ENCODE results near the gene CTBP2. TPM values are rescaled to one million over a fixed set of nuclear protein-coding genes. Genes with fewer than 3 reads are reported as not detected.

Gene CTBP2
- total RNA-seq, 1 experiment from 2014 or later, result 191 TPM

- Mint-ChIP-seq H3K27ac (peak overlapping the region; percentile 11; the same call in 1 of the 2 replicates), H3K9me3 (no peaks in the 10 kb centered on the region), H3K36me3 (peaks cover 45% of the 10 kb centered on the region), H3K27me3 (ENCODE audit: low read depth) (no peaks in the 10 kb centered on the region), H3K4me1 (no peaks in the 10 kb centered on the region), H3K4me3 (no peak overlapping the region)
- DNase-seq (ENCODE audit: low spot score), result peak; percentile 4
- ATAC-seq, result no peak
- no peak for TF ChIP-seq ERG (CRISPR knock-in tag; IDR thresholded peaks at IDR 0.05)
- no peak for TF ChIP-seq MAX (CRISPR knock-in tag; IDR thresholded peaks at IDR 0.05)
- no peak for TF ChIP-seq OVOL2 (CRISPR knock-in tag; IDR thresholded peaks at IDR 0.05; ENCODE audit: borderline replicate concordance)
- no peak for TF ChIP-seq NFATC4 (CRISPR knock-in tag; IDR thresholded peaks at IDR 0.05)
- TF ChIP-seq ZNF317 (CRISPR knock-in tag; IDR thresholded peaks at IDR 0.05; ENCODE audit: borderline replicate concordance, low read depth), result no peak
- no peak for TF ChIP-seq NFE2L1 (CRISPR knock-in tag; IDR thresholded peaks at IDR 0.05)
- no peak for TF ChIP-seq CBFB (CRISPR knock-in tag; IDR thresholded peaks at IDR 0.05; ENCODE audit: low read depth)
- no peak for TF ChIP-seq ZSCAN18 (CRISPR knock-in tag; IDR thresholded peaks at IDR 0.05)
- no peak for TF ChIP-seq ZBTB21 (CRISPR knock-in tag; IDR thresholded peaks at IDR 0.05; ENCODE audit: borderline replicate concordance)
- no peak for TF ChIP-seq NR1H2 (CRISPR knock-in tag; IDR thresholded peaks at IDR 0.05)
- ChIA-PET POLR2A (no interaction called here), CTCF (interaction anchor here (0.7 to 2.5 kb wide), 4 partner anchors 48 to 61 kb away, joined by 3 to 11 read pairs (median 6); no protein-coding TSS in a partner anchor)
These were observed 160.7 kb downstream of the CTBP2 start for GRCh38 chr10:124999433-125000365.

- Mint-ChIP-seq H3K36me3 (peaks cover 55% of the 10 kb centered on the region), H3K9me3 (no peaks in the 10 kb centered on the region), H3K27ac (no peak overlapping the region; the same call in 1 of the 2 replicates), H3K4me1 (no peaks in the 10 kb centered on the region), H3K27me3 (ENCODE audit: low read depth) (no peaks in the 10 kb centered on the region), H3K4me3 (no peak overlapping the region)
- DNase-seq (ENCODE audit: low spot score) (peak; percentile 6), ATAC-seq (no peak)
- no peak for TF ChIP-seq PRRX2 (CRISPR knock-in tag; IDR thresholded peaks at IDR 0.05)
- no peak for TF ChIP-seq CBFB (CRISPR knock-in tag; IDR thresholded peaks at IDR 0.05; ENCODE audit: low read depth)
- no peak for TF ChIP-seq MYBL2 (CRISPR knock-in tag; IDR thresholded peaks at IDR 0.05)
- TF ChIP-seq NR3C1 (CRISPR knock-in tag; conservative IDR thresholded peaks at IDR 0.05; ENCODE audit: low read depth), result no peak
- no peak for TF ChIP-seq MAX (CRISPR knock-in tag; IDR thresholded peaks at IDR 0.05)
- TF ChIP-seq CREM (CRISPR knock-in tag; IDR thresholded peaks at IDR 0.05), result no peak
- no peak for TF ChIP-seq JAZF1 (CRISPR knock-in tag; IDR thresholded peaks at IDR 0.05)
- no peak for TF ChIP-seq HMGXB4 (CRISPR knock-in tag; IDR thresholded peaks at IDR 0.05)
- TF ChIP-seq JUN (CRISPR knock-in tag; IDR thresholded peaks at IDR 0.05), result no peak
- no peak for TF ChIP-seq ETV6 (CRISPR knock-in tag; IDR thresholded peaks at IDR 0.05)
- TF ChIP-seq ERG (CRISPR knock-in tag; IDR thresholded peaks at IDR 0.05), result no peak
- ChIA-PET CTCF (interaction anchor here (0.8 to 2.5 kb wide), 2 partner anchors 50 to 62 kb away, joined by 4 to 11 read pairs; no protein-coding TSS in a partner anchor), POLR2A (no interaction called here)
These were observed 161.6 kb downstream of the CTBP2 start for GRCh38 chr10:124998624-124999291.

Measured in WTC11 (cell line).